GM21825 (cell line): ENCODE results near the gene NSD1.
"Not testable (repeated sequence)": the region's sequence is repeated elsewhere in the genome, so short reads cannot be mapped to it uniquely, and the experiment has no call there.

ENCODE experiments used
- ATAC-seq: cut with Tn5 transposase; IDR thresholded peaks from one replicate; pipeline ENCODE4 v1.9.1; 2021; ENCODE audit warnings: mild to moderate bottlenecking, moderate library complexity; ENCODE audit not compliant: unreplicated experiment

NSD1 gene

DNA sequence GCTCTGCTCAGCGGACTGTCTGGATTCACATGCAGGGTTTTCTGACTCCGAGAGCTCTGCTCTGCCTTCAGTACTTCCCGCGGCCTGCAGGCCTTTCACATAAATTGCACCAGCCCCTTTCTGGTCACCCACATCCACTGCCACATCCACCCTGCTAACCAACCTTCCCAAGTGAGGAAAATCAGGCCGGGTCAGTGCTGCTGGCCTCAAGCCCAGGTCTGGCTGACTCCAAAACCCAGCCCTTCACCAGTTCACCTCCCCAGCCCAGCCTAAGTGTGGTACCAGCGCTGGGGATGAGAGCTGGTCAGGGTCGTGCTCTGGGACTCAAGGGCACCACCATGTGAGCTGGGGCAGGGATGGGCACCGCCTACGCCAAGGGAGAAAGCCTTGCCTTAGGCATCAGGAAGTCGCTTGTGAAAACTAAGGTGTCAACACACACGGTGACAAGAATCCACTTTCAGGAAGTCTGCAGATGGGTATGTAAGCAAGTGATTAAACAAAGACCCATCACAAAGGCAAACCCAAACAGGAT, 205.6 kb downstream of the NSD1 start:
- no peak for ATAC-seq

DNA sequence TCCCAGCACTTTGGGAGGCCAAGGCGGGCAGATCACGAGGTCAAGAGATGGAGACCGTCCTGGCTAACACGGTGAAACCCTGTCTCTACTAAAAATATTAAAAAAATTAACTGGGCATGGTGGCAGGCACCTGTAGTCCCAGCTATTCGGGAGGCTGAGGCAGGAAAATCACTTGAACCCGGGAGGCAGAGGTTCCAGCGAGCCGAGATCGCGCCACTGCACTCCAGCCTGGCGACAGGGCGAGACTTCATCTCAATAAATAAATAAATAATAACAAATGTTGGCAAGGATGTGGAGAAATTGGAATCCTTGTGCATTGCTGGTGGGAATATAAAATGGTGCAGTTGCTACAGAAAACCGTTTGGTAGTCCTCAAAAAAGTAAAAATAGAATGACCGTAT, 209.4 kb downstream of the NSD1 start:
- not testable (repeated sequence) for ATAC-seq

DNA sequence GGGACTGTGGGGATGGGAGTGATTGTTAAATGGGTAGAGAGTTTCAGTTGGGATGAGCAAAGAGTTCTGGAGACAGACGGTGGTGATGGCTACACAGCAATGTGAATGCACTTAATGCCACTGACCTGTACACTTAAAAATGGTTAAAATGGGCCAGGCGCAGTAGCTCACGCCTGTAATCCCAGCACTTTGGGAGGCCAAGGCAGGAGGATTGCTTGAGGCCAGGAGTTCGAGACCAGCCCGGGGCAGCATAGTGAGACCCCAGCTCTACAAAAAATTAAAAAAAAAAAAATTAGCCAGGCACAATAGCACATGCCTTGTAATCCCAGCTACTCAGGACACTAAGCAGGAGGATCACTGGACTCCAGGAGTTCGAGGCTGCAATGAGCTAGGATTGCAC, 210.2 kb downstream of the NSD1 start:
- ATAC-seq, result no peak

DNA sequence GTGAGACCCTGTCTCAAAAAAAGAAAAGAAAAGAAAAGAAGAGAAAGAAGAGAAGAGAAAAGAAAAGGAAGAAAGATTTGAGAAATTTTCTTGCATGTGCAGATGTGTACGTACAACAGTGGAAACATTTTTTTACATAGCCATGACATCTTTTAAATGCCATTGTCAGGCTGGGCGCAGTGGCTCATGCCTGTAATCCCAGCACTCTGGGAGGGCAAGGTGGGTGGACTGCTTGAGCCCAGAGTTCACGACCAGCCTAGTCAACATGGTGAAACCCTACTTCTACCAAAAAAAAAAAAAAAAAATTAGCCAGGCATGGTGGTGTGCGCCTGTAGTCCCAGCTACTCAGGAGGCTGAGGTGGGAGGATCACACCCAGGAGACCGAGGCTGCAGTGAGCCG, 211.3 kb downstream of the NSD1 start:
- no peak for ATAC-seq

DNA sequence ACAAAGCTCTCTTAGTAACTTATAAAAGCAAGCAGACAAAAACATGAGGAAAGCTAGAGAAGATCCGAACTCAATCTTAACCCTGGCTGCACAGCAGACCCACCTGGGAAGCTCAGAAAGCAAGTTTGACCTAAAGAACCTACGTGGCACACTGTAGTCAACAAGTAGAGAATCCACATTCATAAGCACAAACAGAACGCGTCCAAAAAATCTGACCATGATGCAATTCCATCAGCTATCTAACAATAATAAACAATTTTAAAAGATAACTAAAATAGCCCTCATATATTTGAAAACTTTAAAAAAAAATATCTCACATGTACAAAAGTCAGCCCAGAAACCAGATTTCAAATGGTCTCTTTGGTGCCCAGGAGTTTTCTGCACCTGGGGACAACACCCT, 213.2 kb downstream of the NSD1 start:
- no peak for ATAC-seq

DNA sequence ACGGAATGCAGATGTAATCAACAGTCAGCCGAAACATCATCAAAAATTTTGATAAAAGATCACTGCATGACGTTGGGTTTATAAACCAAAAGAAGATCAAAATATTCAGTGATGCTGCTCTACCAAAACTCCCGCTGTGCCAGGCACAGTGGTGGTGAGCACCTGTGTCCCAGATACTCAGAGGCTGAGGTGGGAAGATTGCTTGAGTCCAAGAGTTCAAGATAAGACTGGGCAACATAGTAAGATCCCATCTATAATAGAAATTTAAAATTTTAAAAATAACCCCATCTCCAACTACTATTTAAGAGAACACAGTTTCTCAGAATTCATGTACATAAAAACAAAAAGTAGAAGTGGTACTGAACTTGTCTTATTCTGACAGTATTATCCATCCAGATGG, 214.1 kb downstream of the NSD1 start:
- ATAC-seq, result no peak

DNA sequence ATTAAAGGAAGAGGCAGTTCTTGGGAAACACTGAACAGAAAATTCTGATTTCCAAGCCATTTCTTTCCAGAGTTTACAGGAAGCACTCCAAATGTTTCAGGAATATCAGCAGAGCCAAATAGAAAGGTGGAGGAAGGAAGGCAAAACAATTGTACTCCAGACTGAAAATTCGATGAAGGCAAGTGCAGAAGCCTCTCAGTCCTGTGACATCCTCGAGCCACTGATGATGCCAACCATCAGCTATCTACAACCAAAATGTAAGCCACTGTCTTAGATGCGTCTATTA, 215.7 kb downstream of the NSD1 start:
- ATAC-seq, result no peak

DNA sequence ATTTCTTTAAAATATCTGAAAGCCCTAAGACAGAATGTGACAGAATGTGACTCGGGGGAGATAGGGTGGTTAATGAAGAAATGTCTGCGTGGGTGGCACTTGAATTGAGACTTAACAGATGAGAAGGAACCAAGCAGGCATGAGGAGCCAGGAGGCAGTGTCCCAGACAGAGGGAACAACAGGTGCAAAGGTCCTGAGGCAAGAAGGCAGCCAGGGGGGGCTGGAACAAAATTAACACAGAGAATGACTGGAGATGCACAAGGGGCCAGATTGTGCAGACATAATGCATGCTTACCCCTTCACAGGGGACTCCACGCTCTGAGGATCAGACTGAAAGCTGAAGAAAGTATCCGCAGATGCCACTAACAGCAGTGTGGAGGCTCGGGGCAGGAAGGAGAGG, 216.2 kb downstream of the NSD1 start:
- no peak for ATAC-seq
